ENCODE data around the gene LTC4S.

The LTC4S gene

DNA sequence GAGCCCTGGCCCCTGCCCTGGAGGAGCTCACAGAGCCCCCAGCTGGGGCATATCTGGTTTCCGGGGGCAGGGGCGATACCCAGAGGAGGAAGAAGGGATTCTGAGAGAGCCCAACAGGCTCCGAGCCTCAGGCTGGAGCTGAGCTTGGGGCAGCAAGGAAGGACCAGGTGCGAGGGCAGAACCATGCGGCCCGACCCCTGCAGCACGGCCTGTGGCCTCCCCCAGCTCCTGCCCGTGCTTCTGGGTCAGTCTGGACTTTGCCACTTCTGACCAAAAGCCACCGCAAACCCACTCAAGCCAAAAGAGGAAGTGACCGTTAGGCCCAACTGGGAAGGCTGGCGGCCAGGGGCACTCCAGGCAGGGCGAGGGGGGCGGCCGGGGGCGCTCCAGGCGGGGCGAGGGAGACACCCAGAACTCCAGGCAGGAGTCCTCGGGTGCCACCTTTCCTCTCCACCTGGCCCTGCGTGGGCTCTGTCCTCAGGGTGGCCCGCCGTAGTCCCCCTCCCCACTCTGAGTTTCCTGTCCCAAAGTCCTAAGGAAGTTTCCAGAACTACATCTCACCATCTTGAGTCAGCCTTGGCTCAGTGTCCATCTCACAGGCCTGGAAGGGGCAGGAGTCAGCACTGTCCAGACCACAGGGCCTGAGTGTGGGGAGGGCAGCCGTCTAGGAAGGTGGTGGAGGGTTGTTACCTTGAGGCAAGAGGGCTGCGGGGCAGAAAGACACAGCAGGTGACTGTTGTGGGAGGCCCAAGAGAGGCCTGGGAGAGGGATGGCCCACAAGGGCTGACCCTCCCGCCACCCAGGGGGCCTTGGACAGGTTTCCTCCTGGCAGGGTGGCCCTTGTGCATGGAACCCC is 946 bp upstream of the LTC4S start:
- no peak for ATAC-seq
- TF ChIP-seq RARB (CRISPR knock-in tag; IDR thresholded peaks at IDR 0.05): no peak
- TF ChIP-seq, protein P1, sequence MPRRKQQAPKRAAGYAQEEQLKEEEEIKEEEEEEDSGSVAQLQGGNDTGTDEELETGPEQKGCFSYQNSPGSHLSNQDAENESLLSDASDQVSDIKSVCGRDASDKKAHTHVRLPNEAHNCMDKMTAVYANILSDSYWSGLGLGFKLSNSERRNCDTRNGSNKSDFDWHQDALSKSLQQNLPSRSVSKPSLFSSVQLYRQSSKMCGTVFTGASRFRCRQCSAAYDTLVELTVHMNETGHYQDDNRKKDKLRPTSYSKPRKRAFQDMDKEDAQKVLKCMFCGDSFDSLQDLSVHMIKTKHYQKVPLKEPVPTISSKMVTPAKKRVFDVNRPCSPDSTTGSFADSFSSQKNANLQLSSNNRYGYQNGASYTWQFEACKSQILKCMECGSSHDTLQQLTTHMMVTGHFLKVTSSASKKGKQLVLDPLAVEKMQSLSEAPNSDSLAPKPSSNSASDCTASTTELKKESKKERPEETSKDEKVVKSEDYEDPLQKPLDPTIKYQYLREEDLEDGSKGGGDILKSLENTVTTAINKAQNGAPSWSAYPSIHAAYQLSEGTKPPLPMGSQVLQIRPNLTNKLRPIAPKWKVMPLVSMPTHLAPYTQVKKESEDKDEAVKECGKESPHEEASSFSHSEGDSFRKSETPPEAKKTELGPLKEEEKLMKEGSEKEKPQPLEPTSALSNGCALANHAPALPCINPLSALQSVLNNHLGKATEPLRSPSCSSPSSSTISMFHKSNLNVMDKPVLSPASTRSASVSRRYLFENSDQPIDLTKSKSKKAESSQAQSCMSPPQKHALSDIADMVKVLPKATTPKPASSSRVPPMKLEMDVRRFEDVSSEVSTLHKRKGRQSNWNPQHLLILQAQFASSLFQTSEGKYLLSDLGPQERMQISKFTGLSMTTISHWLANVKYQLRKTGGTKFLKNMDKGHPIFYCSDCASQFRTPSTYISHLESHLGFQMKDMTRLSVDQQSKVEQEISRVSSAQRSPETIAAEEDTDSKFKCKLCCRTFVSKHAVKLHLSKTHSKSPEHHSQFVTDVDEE (CRISPR knock-in tag; IDR thresholded peaks at IDR 0.05): no peak
- TF ChIP-seq, protein P2, sequence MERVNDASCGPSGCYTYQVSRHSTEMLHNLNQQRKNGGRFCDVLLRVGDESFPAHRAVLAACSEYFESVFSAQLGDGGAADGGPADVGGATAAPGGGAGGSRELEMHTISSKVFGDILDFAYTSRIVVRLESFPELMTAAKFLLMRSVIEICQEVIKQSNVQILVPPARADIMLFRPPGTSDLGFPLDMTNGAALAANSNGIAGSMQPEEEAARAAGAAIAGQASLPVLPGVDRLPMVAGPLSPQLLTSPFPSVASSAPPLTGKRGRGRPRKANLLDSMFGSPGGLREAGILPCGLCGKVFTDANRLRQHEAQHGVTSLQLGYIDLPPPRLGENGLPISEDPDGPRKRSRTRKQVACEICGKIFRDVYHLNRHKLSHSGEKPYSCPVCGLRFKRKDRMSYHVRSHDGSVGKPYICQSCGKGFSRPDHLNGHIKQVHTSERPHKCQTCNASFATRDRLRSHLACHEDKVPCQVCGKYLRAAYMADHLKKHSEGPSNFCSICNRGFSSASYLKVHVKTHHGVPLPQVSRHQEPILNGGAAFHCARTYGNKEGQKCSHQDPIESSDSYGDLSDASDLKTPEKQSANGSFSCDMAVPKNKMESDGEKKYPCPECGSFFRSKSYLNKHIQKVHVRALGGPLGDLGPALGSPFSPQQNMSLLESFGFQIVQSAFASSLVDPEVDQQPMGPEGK (CRISPR knock-in tag; IDR thresholded peaks at IDR 0.05; ENCODE audit: borderline replicate concordance): no peak
- no peak for TF ChIP-seq ZFP30 (CRISPR knock-in tag; IDR thresholded peaks at IDR 0.05)
- TF ChIP-seq ESRRG (CRISPR knock-in tag; IDR thresholded peaks at IDR 0.05): no peak
- no peak for TF ChIP-seq ZNF565 (CRISPR knock-in tag; conservative IDR thresholded peaks at IDR 0.05; ENCODE audit: low read depth)
- no peak for TF ChIP-seq ZFP3 (CRISPR knock-in tag; IDR thresholded peaks at IDR 0.05)
- TF ChIP-seq PPARA (CRISPR knock-in tag; IDR thresholded peaks at IDR 0.05; ENCODE audit: borderline replicate concordance): no peak
- no peak for TF ChIP-seq GLIS3 (CRISPR knock-in tag; IDR thresholded peaks at IDR 0.05)
- TF ChIP-seq ARNTL (CRISPR knock-in tag; IDR thresholded peaks at IDR 0.05; ENCODE audit: borderline replicate concordance, low read depth): no peak
- TF ChIP-seq, protein P3, sequence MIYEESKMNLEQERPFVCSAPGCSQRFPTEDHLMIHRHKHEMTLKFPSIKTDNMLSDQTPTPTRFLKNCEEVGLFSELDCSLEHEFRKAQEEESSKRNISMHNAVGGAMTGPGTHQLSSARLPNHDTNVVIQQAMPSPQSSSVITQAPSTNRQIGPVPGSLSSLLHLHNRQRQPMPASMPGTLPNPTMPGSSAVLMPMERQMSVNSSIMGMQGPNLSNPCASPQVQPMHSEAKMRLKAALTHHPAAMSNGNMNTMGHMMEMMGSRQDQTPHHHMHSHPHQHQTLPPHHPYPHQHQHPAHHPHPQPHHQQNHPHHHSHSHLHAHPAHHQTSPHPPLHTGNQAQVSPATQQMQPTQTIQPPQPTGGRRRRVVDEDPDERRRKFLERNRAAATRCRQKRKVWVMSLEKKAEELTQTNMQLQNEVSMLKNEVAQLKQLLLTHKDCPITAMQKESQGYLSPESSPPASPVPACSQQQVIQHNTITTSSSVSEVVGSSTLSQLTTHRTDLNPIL (CRISPR knock-in tag; IDR thresholded peaks at IDR 0.05; ENCODE audit: low read depth): no peak
- no peak for TF ChIP-seq TCF4 (CRISPR knock-in tag; IDR thresholded peaks at IDR 0.05; ENCODE audit: borderline replicate concordance)
- TF ChIP-seq ISL1 (CRISPR knock-in tag; IDR thresholded peaks at IDR 0.05): no peak
- TF ChIP-seq, protein P4, sequence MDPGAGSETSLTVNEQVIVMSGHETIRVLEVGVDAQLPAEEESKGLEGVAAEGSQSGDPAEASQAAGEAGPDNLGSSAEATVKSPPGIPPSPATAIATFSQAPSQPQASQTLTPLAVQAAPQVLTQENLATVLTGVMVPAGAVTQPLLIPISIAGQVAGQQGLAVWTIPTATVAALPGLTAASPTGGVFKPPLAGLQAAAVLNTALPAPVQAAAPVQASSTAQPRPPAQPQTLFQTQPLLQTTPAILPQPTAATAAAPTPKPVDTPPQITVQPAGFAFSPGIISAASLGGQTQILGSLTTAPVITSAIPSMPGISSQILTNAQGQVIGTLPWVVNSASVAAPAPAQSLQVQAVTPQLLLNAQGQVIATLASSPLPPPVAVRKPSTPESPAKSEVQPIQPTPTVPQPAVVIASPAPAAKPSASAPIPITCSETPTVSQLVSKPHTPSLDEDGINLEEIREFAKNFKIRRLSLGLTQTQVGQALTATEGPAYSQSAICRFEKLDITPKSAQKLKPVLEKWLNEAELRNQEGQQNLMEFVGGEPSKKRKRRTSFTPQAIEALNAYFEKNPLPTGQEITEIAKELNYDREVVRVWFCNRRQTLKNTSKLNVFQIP (CRISPR knock-in tag; IDR thresholded peaks at IDR 0.05; ENCODE audit: borderline replicate concordance, low read depth): no peak
- no peak for TF ChIP-seq ZNF70 (CRISPR knock-in tag; IDR thresholded peaks at IDR 0.05)
- TF ChIP-seq TOX (CRISPR knock-in tag; IDR thresholded peaks at IDR 0.05; ENCODE audit: borderline replicate concordance): no peak
- no peak for TF ChIP-seq ZC3H10 (CRISPR knock-in tag; IDR thresholded peaks at IDR 0.05)
- TF ChIP-seq OSR1 (CRISPR knock-in tag; IDR thresholded peaks at IDR 0.05): no peak

DNA sequence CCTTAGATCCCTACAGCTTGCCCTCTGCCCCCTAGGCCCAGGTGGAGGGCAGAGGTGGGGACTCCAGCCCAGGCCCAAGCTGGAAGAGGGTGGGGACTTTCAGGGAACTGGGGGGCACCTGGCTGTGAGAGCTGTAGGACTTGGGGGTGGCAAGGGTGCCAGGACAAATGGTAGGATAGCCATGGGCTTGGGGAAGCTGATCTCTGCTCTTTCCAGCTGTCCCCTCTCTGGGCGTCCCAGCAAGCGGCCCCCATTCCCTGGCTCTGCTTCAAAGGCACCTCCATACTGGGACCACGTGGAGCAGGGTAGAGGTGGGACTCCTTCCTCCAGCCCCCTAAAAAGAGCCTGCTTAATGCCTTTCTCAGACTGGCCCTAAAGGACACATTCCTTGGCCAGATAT is 385 bp downstream of the LTC4S start:
- TF ChIP-seq SNAI2 (CRISPR knock-in tag; IDR thresholded peaks at IDR 0.05) (no peak), RARB (CRISPR knock-in tag; IDR thresholded peaks at IDR 0.05) (no peak), ZFP30 (CRISPR knock-in tag; IDR thresholded peaks at IDR 0.05) (no peak), CSDC2 (CRISPR knock-in tag; IDR thresholded peaks at IDR 0.05) (no peak), ISL1 (CRISPR knock-in tag; IDR thresholded peaks at IDR 0.05) (no peak), ZNF70 (CRISPR knock-in tag; IDR thresholded peaks at IDR 0.05) (no peak), OSR1 (CRISPR knock-in tag; IDR thresholded peaks at IDR 0.05) (no peak), ZFP3 (CRISPR knock-in tag; IDR thresholded peaks at IDR 0.05) (no peak), BACH2 (CRISPR knock-in tag; IDR thresholded peaks at IDR 0.05; ENCODE audit: borderline replicate concordance) (no peak), TCF4 (CRISPR knock-in tag; IDR thresholded peaks at IDR 0.05; ENCODE audit: borderline replicate concordance) (no peak), TOX (CRISPR knock-in tag; IDR thresholded peaks at IDR 0.05; ENCODE audit: borderline replicate concordance) (no peak), GLIS3 (CRISPR knock-in tag; IDR thresholded peaks at IDR 0.05) (no peak)
- TF ChIP-seq, protein P3 (CRISPR knock-in tag; IDR thresholded peaks at IDR 0.05; ENCODE audit: low read depth): no peak
- TF ChIP-seq, protein P5, sequence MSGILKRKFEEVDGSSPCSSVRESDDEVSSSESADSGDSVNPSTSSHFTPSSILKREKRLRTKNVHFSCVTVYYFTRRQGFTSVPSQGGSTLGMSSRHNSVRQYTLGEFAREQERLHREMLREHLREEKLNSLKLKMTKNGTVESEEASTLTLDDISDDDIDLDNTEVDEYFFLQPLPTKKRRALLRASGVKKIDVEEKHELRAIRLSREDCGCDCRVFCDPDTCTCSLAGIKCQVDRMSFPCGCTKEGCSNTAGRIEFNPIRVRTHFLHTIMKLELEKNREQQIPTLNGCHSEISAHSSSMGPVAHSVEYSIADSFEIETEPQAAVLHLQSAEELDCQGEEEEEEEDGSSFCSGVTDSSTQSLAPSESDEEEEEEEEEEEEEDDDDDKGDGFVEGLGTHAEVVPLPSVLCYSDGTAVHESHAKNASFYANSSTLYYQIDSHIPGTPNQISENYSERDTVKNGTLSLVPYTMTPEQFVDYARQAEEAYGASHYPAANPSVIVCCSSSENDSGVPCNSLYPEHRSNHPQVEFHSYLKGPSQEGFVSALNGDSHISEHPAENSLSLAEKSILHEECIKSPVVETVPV (CRISPR knock-in tag; IDR thresholded peaks at IDR 0.05): no peak
- TF ChIP-seq, protein P4 (CRISPR knock-in tag; IDR thresholded peaks at IDR 0.05; ENCODE audit: borderline replicate concordance, low read depth): no peak
- no peak for ATAC-seq

Data from SK-N-SH treated with all-trans-retinoic acid at 6 μM for 48 hours (cell line).